Epithelial cell of proximal tubule (primary cell): ENCODE measurements around the gene BSX. TPM values are rescaled to one million over a fixed set of nuclear protein-coding genes. Genes with fewer than 3 reads are reported as not detected.

Experiments
- DNase-seq: peaks from one replicate; pipeline ENCODE4 v3.0.0-alpha.2; 2011; ENCODE audit warnings: low read depth
- H3K4me3 ChIP-seq: 2 replicates; pipeline ENCODE4 v1.5.1; 2011; ENCODE audit warnings: low read depth, mild to moderate bottlenecking, low read length
- CTCF ChIP-seq: conservative IDR thresholded peaks from 2 replicates; pipeline ENCODE4 v1.5.1; 2012; ENCODE audit warnings: low read depth, mild to moderate bottlenecking, low read length
- total RNA-seq: library from RNA; depleted of rRNA; stranded (reverse); fragments of >200 nt; gene quantifications from 2 replicates; pipeline ENCODE4 v1.2.3, GENCODE V29; 2015

BSX gene
- total RNA-seq, 1 donor from 2014 or later = not detected

- TF ChIP-seq CTCF = no peak
- H3K4me3 ChIP-seq = no peak overlapping the region
- no peak for DNase-seq
Observed at GRCh38 chr11:122954455-122954854, 27.2 kb downstream of the BSX start.

GRCh38 chr11:122951211-122951610 is 30.4 kb downstream of the BSX start:
- no peak for DNase-seq
- no peak overlapping the region for H3K4me3 ChIP-seq
- TF ChIP-seq CTCF = no peak

GRCh38 chr11:122938557-122938956 is 43.1 kb downstream of the BSX start:
- H3K4me3 ChIP-seq = no peak overlapping the region
- DNase-seq = no peak
- no peak for TF ChIP-seq CTCF

- no peak overlapping the region for H3K4me3 ChIP-seq
- DNase-seq = no peak
- TF ChIP-seq CTCF = no peak
Observed at GRCh38 chr11:122937983-122938382, 43.7 kb downstream of the BSX start.

GRCh38 chr11:122933416-122933815 is 48.2 kb downstream of the BSX start:
- no peak for TF ChIP-seq CTCF
- no peak overlapping the region for H3K4me3 ChIP-seq
- no peak for DNase-seq

GRCh38 chr11:122931510-122931909 is 50.1 kb downstream of the BSX start:
- no peak for TF ChIP-seq CTCF
- H3K4me3 ChIP-seq = no peak overlapping the region

More at GRCh38 chr11:122931510-122931909, 50.1 kb downstream of the BSX start:
- no peak for DNase-seq

Other genes with a start within 250 kb of the BSX start
- gene CRTAM, start 143.3 kb downstream of the BSX start, total RNA-seq = 0.14 TPM in 1 of 2 replicates, not detected in the other
- 1.2 and 1.7 TPM in 2 replicates for gene JHY, start 99.1 kb downstream of the BSX start, total RNA-seq
- gene HSPA8, start 80.3 kb upstream of the BSX start, total RNA-seq = 1,872 and 3,297 TPM in 2 replicates
- 19.0 and 27.7 TPM in 2 replicates for gene CLMP, start 213.4 kb upstream of the BSX start, total RNA-seq